HG03025 (cell line): ENCODE results near the gene CNEP1R1.

Source experiments
- ATAC-seq: cut with Tn5 transposase; IDR thresholded peaks from one replicate; pipeline ENCODE4 v1.9.1; 2021; ENCODE audit warnings: mild to moderate bottlenecking, moderate library complexity; ENCODE audit not compliant: unreplicated experiment, low FRiP score

The CNEP1R1 gene

GRCh38 chr16:50059669-50060068 lies 34.6 kb downstream of the CNEP1R1 start:
- ATAC-seq = no peak

- ATAC-seq = no peak
Observed at GRCh38 chr16:50061326-50061725, 36.3 kb downstream of the CNEP1R1 start.

GRCh38 chr16:50065241-50065623 lies 40.2 kb downstream of the CNEP1R1 start:
- no peak for ATAC-seq

GRCh38 chr16:50065624-50066481 lies 40.8 kb downstream of the CNEP1R1 start, which contains the start of gene HEATR3:
HEATR3 (plus strand) TSS chr16:50065970; CDS start chr16:50066132, 162 bp downstream.
- peak; percentile 82 for ATAC-seq

- ATAC-seq = no peak
Observed at GRCh38 chr16:50066482-50067289, 41.7 kb downstream of the CNEP1R1 start.

- ATAC-seq = no peak
Observed at GRCh38 chr16:50067290-50067853, 42.3 kb downstream of the CNEP1R1 start.

GRCh38 chr16:50068550-50068949 lies 43.5 kb downstream of the CNEP1R1 start:
- ATAC-seq = no peak

- ATAC-seq = no peak
Observed at GRCh38 chr16:50069060-50069459, 44.0 kb downstream of the CNEP1R1 start.

- no peak for ATAC-seq
Observed at GRCh38 chr16:50071075-50071671, 46.1 kb downstream of the CNEP1R1 start.

GRCh38 chr16:50072730-50073129 lies 47.7 kb downstream of the CNEP1R1 start:
- no peak for ATAC-seq

GRCh38 chr16:50079397-50080140 lies 54.5 kb downstream of the CNEP1R1 start:
- ATAC-seq = no peak

- ATAC-seq = no peak
Observed at GRCh38 chr16:50081428-50082018, 56.5 kb downstream of the CNEP1R1 start.

GRCh38 chr16:50083996-50084395 lies 59.0 kb downstream of the CNEP1R1 start:
- no peak for ATAC-seq

GRCh38 chr16:50086176-50086575 lies 61.2 kb downstream of the CNEP1R1 start:
- ATAC-seq = no peak
